NCI-H128 (cell line): ENCODE measurements around the gene ZNF174.
A peak's percentile ranks its signal among the peaks of the same experiment; 100 is the strongest.

Experiments
- DNase-seq: peaks from one replicate; lab custom pipeline; 2025; ENCODE audit not compliant: unreplicated experiment; lab: John Stamatoyannopoulos, UW

ZNF174 gene

GRCh38 chr16:3400779-3401688, at the start of gene ZNF174, which contains the start of gene ZSCAN32:
ZNF174 (plus strand) TSS chr16:3401215; CDS start chr16:3402005, 790 bp downstream.
ZSCAN32 (minus strand) TSS chr16:3401004; CDS start chr16:3397557, 3,447 bp downstream.
- peak; percentile 91 for DNase-seq

GRCh38 chr16:3355589-3355988, 45.4 kb upstream of the ZNF174 start, which contains the start of gene OR2C1:
OR2C1 (plus strand) TSS chr16:3355889; CDS start chr16:3355941, 52 bp downstream.
- no peak for DNase-seq

- DNase-seq = no peak
Measured at GRCh38 chr16:3356118-3356517, 44.9 kb upstream of the ZNF174 start.

GRCh38 chr16:3358871-3359270, 42.1 kb upstream of the ZNF174 start:
- DNase-seq = no peak

GRCh38 chr16:3362931-3363330, 38.1 kb upstream of the ZNF174 start:
- DNase-seq = no peak

- DNase-seq = no peak
Measured at GRCh38 chr16:3363793-3364192, 37.2 kb upstream of the ZNF174 start.

GRCh38 chr16:3364774-3365427, 36.1 kb upstream of the ZNF174 start:
- no peak for DNase-seq

GRCh38 chr16:3369073-3369472, 31.9 kb upstream of the ZNF174 start:
- no peak for DNase-seq

GRCh38 chr16:3375680-3376079, 25.3 kb upstream of the ZNF174 start:
- no peak for DNase-seq

- DNase-seq = no peak
Measured at GRCh38 chr16:3377917-3378316, 23.1 kb upstream of the ZNF174 start.

- DNase-seq = no peak
Measured at GRCh38 chr16:3383045-3383448, 18.0 kb upstream of the ZNF174 start.

- DNase-seq = no peak
Measured at GRCh38 chr16:3388325-3388724, 12.7 kb upstream of the ZNF174 start.

- no peak for DNase-seq
Measured at GRCh38 chr16:3389663-3390338, 11.2 kb upstream of the ZNF174 start.

- no peak for DNase-seq
Measured at GRCh38 chr16:3400446-3400778, 603 bp upstream of the ZNF174 start.

GRCh38 chr16:3401719-3402397, 843 bp downstream of the ZNF174 start:
- DNase-seq = no peak

- DNase-seq = no peak
Measured at GRCh38 chr16:3408561-3409197, 7.7 kb downstream of the ZNF174 start.

GRCh38 chr16:3413730-3414379, 12.8 kb downstream of the ZNF174 start:
- DNase-seq = no peak

GRCh38 chr16:3431779-3432219, 30.8 kb downstream of the ZNF174 start:
- DNase-seq = no peak

- DNase-seq = no peak
Measured at GRCh38 chr16:3434373-3434772, 33.4 kb downstream of the ZNF174 start.

GRCh38 chr16:3439637-3440036, 38.6 kb downstream of the ZNF174 start:
- no peak for DNase-seq
